Measurements from ENCODE around the gene GAB3.

The GAB3 gene

DNA sequence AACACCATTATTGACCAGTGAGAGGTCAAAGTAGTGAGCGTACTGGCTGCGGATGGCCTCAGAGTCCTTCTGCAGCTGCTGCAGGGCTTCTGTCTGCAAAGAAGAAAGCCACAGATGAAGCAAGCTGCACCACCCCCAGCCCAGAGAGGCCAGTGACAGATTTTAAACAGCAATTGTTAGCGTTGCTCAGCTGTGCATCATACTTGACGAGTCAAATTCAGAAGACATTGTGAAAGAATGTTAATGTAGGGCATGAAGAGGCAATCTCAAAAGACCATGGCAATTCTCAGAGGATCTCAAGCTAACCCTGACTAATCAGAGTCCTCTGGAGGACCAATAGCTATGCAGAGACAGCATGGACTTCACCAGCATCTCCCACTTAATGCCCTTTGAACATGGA, 28.4 kb upstream of the GAB3 start:
- no peak overlapping the region for H3K9ac ChIP-seq (ENCODE audit: low read length)
- no peaks in the 10 kb centered on the region for H3K4me1 ChIP-seq (ENCODE audit: control insufficient read depth, low read depth, low read length)
- H3K27ac ChIP-seq (ENCODE audit: low read length) = no peak overlapping the region
- no peak overlapping the region for H3K4me3 ChIP-seq (ENCODE audit: low read length)
- peaks cover 13% of the 10 kb centered on the region for H3K9me3 ChIP-seq (ENCODE audit: control insufficient read depth, low read depth, low read length)
- H3K36me3 ChIP-seq (ENCODE audit: control insufficient read depth, low read depth, low read length) = peaks cover 42% of the 10 kb centered on the region
- no peaks in the 10 kb centered on the region for H3K27me3 ChIP-seq (ENCODE audit: control insufficient read depth, insufficient read depth, low read length)

GRCh38 chrX:154776753-154777152, 25.9 kb upstream of the GAB3 start:
- Histone ChIP-seq H3K4me3 (ENCODE audit: low read length) (no peak overlapping the region), H3K27me3 (ENCODE audit: control insufficient read depth, insufficient read depth, low read length) (no peaks in the 10 kb centered on the region), H3K27ac (ENCODE audit: low read length) (no peak overlapping the region), H3K9me3 (ENCODE audit: control insufficient read depth, low read depth, low read length) (peaks cover 13% of the 10 kb centered on the region), H3K9ac (ENCODE audit: low read length) (no peak overlapping the region), H3K36me3 (ENCODE audit: control insufficient read depth, low read depth, low read length) (peaks cover 58% of the 10 kb centered on the region), H3K4me1 (ENCODE audit: control insufficient read depth, low read depth, low read length) (no peaks in the 10 kb centered on the region)

DNA sequence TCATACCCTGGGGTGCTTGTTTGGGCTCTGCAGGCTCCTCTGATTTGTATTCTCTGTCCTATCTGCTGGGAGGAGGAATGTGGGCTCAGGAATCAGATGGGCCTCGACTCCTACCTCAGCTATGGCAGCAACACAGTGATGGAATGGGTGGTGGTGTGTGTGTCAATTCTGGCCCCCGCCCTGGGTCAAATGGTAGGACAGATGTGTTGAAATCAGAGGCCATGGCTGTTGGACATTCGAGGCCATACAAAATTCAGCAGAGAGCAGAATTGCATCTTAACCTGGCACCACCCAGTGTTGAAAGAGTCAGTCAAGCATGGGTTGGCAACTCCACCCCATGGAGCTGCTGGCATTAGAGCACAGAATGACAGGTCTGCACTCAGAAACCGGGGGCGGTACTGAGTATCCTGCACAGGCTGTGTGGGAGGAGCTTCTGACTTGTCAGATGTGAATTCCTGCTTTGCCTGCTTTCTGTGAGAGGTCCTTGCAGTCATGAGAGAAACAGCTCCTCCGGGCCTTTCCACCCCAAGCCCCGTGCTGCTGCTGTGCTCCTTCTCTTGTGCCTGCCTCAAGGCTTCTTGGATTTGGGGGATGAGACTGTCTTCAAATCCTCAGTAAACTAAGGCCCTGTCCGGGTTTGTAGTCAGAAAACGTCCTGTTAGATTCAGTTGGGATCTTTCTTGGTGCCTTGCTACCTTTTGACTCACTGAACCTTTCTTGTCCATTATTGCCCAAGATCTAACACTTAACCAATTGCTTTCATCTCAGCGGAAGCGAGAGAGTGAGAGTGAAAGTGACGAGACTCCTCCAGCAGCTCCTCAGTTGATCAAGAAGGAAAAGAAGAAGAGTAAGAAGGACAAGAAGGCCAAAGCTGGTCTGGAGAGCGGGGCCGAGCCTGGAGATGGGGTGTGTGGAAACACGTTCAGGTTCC, 24.8 kb upstream of the GAB3 start:
- Histone ChIP-seq H3K4me3 (ENCODE audit: low read length) (no peak overlapping the region), H3K27ac (ENCODE audit: low read length) (no peak overlapping the region), H3K27me3 (ENCODE audit: control insufficient read depth, insufficient read depth, low read length) (no peaks in the 10 kb centered on the region), H3K36me3 (ENCODE audit: control insufficient read depth, low read depth, low read length) (peaks cover 64% of the 10 kb centered on the region), H3K9ac (ENCODE audit: low read length) (no peak overlapping the region), H3K4me1 (ENCODE audit: control insufficient read depth, low read depth, low read length) (no peaks in the 10 kb centered on the region), H3K9me3 (ENCODE audit: control insufficient read depth, low read depth, low read length) (peaks cover 9% of the 10 kb centered on the region)

- no peaks in the 10 kb centered on the region for H3K27me3 ChIP-seq (ENCODE audit: control insufficient read depth, insufficient read depth, low read length)
- H3K9me3 ChIP-seq (ENCODE audit: control insufficient read depth, low read depth, low read length) = peaks cover 5% of the 10 kb centered on the region
- no peak overlapping the region for H3K9ac ChIP-seq (ENCODE audit: low read length)
- H3K4me3 ChIP-seq (ENCODE audit: low read length) = no peak overlapping the region
- H3K36me3 ChIP-seq (ENCODE audit: control insufficient read depth, low read depth, low read length) = peaks cover 66% of the 10 kb centered on the region
- no peak overlapping the region for H3K27ac ChIP-seq (ENCODE audit: low read length)
- no peaks in the 10 kb centered on the region for H3K4me1 ChIP-seq (ENCODE audit: control insufficient read depth, low read depth, low read length)
Observed at GRCh38 chrX:154774622-154775021, 23.7 kb upstream of the GAB3 start.

DNA sequence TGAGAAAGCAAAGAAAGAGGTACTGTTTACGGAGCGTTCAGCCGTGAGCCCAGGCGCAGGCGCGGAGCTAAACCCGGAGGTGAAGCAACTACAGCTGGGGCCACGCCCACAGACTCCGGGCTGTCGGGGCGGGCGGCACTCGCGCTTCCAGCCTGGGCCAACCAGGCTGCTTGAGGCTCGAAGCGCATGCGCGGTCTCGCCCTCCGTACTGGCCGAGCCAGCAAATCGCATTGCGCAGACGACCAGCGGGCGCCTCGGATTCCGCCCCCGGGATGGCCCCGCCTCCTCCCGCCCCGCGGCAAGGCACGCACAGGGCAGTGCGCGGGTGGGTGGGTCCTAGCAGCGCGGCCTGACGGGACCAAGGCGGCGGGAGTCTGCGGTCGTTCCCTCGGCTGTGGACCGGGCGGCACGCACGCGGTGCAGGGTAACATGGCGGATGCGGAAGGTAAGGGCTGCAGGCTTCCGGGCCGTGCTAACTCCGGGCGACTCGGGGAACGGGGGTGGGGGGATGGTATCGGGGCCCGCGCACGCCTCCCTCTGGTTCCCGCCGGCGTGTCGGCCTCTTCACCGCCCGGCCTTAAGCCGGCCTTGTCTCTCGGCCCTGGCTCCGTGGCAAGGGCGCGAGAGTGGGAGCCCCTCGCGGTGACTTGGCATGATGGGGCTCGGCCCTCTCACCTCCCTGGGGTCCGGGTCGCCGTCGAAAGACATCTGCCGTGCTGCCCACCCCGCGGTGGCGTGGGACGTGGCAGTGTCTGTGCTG, 11.8 kb upstream of the GAB3 start, which contains the start of gene DKC1:
Gene DKC1, plus strand, starts transcription at position 328 of the 760 bp plus-strand sequence. Its CDS starts 102 bp downstream, at position 430.
- Histone ChIP-seq H3K36me3 (ENCODE audit: control insufficient read depth, low read depth, low read length) (peaks cover 30% of the 10 kb centered on the region), H3K27ac (ENCODE audit: low read length) (peak within 1 kb of the TSS; percentile 81), H3K9me3 (ENCODE audit: control insufficient read depth, low read depth, low read length) (peaks cover 10% of the 10 kb centered on the region), H3K27me3 (ENCODE audit: control insufficient read depth, insufficient read depth, low read length) (no peaks in the 10 kb centered on the region), H3K4me1 (ENCODE audit: control insufficient read depth, low read depth, low read length) (no peaks in the 10 kb centered on the region), H3K4me3 (ENCODE audit: low read length) (peak within 1 kb of the TSS; percentile 86), H3K9ac (ENCODE audit: low read length) (peak within 1 kb of the TSS; percentile 90)

GRCh38 chrX:154761977-154762536, 11.2 kb upstream of the GAB3 start:
- Histone ChIP-seq H3K27ac (ENCODE audit: low read length) (no peak overlapping the region), H3K9me3 (ENCODE audit: control insufficient read depth, low read depth, low read length) (peaks cover 12% of the 10 kb centered on the region), H3K4me3 (ENCODE audit: low read length) (peak overlapping the region; percentile 86), H3K27me3 (ENCODE audit: control insufficient read depth, insufficient read depth, low read length) (no peaks in the 10 kb centered on the region), H3K9ac (ENCODE audit: low read length) (peak overlapping the region; percentile 7), H3K4me1 (ENCODE audit: control insufficient read depth, low read depth, low read length) (no peaks in the 10 kb centered on the region), H3K36me3 (ENCODE audit: control insufficient read depth, low read depth, low read length) (peaks cover 25% of the 10 kb centered on the region)

GRCh38 chrX:154758696-154759095, 7.8 kb upstream of the GAB3 start:
- Histone ChIP-seq H3K27ac (ENCODE audit: low read length) (no peak overlapping the region), H3K36me3 (ENCODE audit: control insufficient read depth, low read depth, low read length) (no peaks in the 10 kb centered on the region), H3K9me3 (ENCODE audit: control insufficient read depth, low read depth, low read length) (peaks cover 21% of the 10 kb centered on the region), H3K4me3 (ENCODE audit: low read length) (no peak overlapping the region), H3K4me1 (ENCODE audit: control insufficient read depth, low read depth, low read length) (no peaks in the 10 kb centered on the region), H3K27me3 (ENCODE audit: control insufficient read depth, insufficient read depth, low read length) (no peaks in the 10 kb centered on the region), H3K9ac (ENCODE audit: low read length) (no peak overlapping the region)

DNA sequence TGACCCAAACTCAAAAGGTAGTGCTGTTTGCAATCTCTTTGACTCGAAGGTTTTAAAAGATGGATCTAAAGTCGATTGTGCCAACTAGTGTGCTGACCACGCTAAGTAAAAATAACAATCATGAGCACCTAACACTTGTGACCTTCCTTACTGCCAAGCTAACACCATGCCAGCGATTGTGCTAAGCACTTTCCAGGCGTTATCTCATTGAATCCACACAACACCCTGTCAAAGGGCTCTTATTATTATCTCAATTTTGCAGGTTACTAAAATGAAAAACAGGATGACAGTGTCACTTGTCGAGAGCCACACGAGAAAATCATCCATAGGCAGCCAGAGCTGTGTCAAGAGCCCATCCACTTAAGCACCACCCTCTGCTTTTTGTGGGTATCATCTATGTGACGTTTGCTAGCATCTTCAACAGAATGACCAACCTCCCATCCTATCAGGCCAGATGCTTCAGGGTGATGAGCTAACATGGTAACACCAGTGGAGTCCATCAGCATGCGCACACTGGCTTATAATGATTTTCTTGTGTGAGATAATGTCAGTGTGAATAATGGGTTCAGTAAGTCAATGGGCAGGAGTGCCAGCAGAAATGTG, 893 bp upstream of the GAB3 start:
- H3K4me3 ChIP-seq (ENCODE audit: low read length) = no peak overlapping the region
- H3K9ac ChIP-seq (ENCODE audit: low read length) = no peak overlapping the region
- H3K9me3 ChIP-seq (ENCODE audit: control insufficient read depth, low read depth, low read length) = peaks cover 8% of the 10 kb centered on the region
- H3K27me3 ChIP-seq (ENCODE audit: control insufficient read depth, insufficient read depth, low read length) = peaks cover 47% of the 10 kb centered on the region
- H3K27ac ChIP-seq (ENCODE audit: low read length) = no peak overlapping the region
- H3K36me3 ChIP-seq (ENCODE audit: control insufficient read depth, low read depth, low read length) = no peaks in the 10 kb centered on the region
- no peaks in the 10 kb centered on the region for H3K4me1 ChIP-seq (ENCODE audit: control insufficient read depth, low read depth, low read length)

DNA sequence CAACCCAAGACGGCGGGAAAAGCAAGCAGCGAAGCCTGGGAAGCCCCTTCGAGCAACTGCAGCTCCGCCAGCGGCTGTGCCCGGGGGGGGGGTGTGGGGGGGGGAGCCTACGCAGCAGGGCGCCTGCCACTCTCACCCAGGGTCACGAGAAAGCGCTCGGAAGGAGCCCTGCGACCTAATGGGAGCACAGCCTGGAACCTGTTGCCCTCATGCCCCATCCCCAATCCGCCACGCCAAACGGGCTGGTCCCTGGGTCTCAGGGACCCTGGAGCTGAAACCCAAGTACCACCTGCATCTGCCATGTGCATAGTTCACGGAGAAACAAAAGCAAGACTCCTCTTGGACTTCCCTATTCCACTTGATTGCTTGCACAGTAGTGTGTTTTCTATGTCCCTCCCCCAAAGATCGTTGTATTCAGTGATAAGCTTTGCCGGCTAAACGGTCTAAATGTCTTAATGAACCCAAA, 359 bp upstream of the GAB3 start:
- no peak overlapping the region for H3K27ac ChIP-seq (ENCODE audit: low read length)
- H3K27me3 ChIP-seq (ENCODE audit: control insufficient read depth, insufficient read depth, low read length) = peaks cover 47% of the 10 kb centered on the region
- H3K4me3 ChIP-seq (ENCODE audit: low read length) = no peak overlapping the region
- H3K9me3 ChIP-seq (ENCODE audit: control insufficient read depth, low read depth, low read length) = peaks cover 8% of the 10 kb centered on the region
- no peaks in the 10 kb centered on the region for H3K36me3 ChIP-seq (ENCODE audit: control insufficient read depth, low read depth, low read length)
- no peaks in the 10 kb centered on the region for H3K4me1 ChIP-seq (ENCODE audit: control insufficient read depth, low read depth, low read length)
- no peak overlapping the region for H3K9ac ChIP-seq (ENCODE audit: low read length)

DNA sequence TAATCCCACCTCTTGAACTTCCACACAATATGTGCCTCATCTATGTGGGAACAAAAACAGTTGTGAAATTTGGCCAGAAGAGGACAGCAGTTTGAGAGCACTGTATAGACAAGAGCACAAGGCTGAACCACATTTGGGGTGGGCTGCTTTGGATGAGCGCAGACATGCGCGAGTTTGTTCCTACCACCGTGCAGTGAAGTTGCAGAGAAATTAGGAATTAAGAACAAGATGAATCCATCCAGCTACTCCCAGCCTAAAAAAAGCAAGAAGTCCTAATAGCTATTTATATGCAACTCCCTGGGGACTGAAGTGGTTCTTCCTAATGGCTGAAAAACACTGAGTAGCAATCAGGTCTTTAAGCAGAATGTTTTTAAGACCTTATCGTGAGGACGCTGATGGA, 1.0 kb downstream of the GAB3 start:
- H3K4me3 ChIP-seq (ENCODE audit: low read length) = no peak overlapping the region
- peaks cover 8% of the 10 kb centered on the region for H3K9me3 ChIP-seq (ENCODE audit: control insufficient read depth, low read depth, low read length)
- no peak overlapping the region for H3K27ac ChIP-seq (ENCODE audit: low read length)
- no peaks in the 10 kb centered on the region for H3K36me3 ChIP-seq (ENCODE audit: control insufficient read depth, low read depth, low read length)
- H3K4me1 ChIP-seq (ENCODE audit: control insufficient read depth, low read depth, low read length) = no peaks in the 10 kb centered on the region
- peaks cover 47% of the 10 kb centered on the region for H3K27me3 ChIP-seq (ENCODE audit: control insufficient read depth, insufficient read depth, low read length)
- no peak overlapping the region for H3K9ac ChIP-seq (ENCODE audit: low read length)

DNA sequence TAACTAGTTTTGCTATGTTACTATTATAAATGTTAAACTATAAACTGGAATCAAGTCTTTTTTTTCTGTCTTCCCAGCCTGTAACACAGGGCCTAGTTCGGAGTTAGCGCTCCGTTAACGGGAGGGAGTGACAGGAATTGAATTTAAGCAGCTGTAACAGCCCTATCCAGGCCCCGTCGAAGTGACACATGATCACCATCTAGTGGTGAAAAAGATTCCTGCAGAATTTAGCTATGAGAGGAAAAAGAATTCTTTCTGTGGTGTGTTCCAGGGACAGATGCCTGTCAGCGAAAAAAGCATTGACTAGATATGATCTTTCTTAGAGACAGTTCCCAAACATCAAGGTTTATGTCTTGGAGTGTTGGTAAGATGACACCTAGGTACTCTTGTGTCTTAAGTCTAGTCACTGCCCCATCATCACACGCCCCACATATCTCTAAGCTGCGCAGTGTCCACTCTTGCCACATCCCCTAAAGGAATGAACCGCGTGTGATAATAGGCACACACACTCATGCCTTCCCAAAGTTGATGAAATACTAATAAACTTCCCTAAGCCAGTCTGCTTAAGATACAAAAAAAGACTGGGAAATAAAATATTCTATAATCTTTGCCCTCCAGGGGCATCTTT, 2.1 kb downstream of the GAB3 start:
- Histone ChIP-seq H3K9ac (ENCODE audit: low read length) (no peak overlapping the region), H3K9me3 (ENCODE audit: control insufficient read depth, low read depth, low read length) (peaks cover 4% of the 10 kb centered on the region)

More for the DNA sequence above, 2.1 kb downstream of the GAB3 start:
- peaks cover 47% of the 10 kb centered on the region for H3K27me3 ChIP-seq (ENCODE audit: control insufficient read depth, insufficient read depth, low read length)
- H3K4me1 ChIP-seq (ENCODE audit: control insufficient read depth, low read depth, low read length) = no peaks in the 10 kb centered on the region
- H3K4me3 ChIP-seq (ENCODE audit: low read length) = no peak overlapping the region
- H3K36me3 ChIP-seq (ENCODE audit: control insufficient read depth, low read depth, low read length) = no peaks in the 10 kb centered on the region
- H3K27ac ChIP-seq (ENCODE audit: low read length) = no peak overlapping the region
